Measurements from ENCODE around the gene SLC2A5. TPM values are rescaled to one million over a fixed set of nuclear protein-coding genes. Genes with fewer than 3 reads are reported as not detected.
A peak's percentile ranks its signal among the peaks of the same experiment; 100 is the strongest.
"Not testable (repeated sequence)": the region's sequence is repeated elsewhere in the genome, so short reads cannot be mapped to it uniquely, and the experiment has no call there.

Gene SLC2A5
- total RNA-seq, 1 experiment from 2014 or later: 0.70 TPM

GRCh38 chr1:9022773-9023172 lies 46.7 kb downstream of the SLC2A5 start:
- Mint-ChIP-seq H3K4me1 (ENCODE audit: low read depth, unreplicated experiment) (peaks cover 6% of the 10 kb centered on the region), H3K36me3 (ENCODE audit: insufficient read depth, unreplicated experiment) (no peaks in the 10 kb centered on the region), H3K9me3 (ENCODE audit: unreplicated experiment) (no peaks in the 10 kb centered on the region), H3K27me3 (ENCODE audit: insufficient read depth, unreplicated experiment) (no peaks in the 10 kb centered on the region), H3K27ac (ENCODE audit: unreplicated experiment) (peak overlapping the region; percentile 32), H3K4me3 (ENCODE audit: unreplicated experiment) (no peak overlapping the region)
- POLR2A ChIA-PET: no interaction called here
- no peak for DNase-seq
- CTCF ChIA-PET: interaction anchor here (0.6 to 1.2 kb wide), 4 partner anchors 16 to 79 kb away, joined by 3 to 4 read pairs (median 4); no protein-coding TSS in a partner anchor
- Histone ChIP-seq H3K4me3 (ENCODE audit: low read depth, low read length) (no peak overlapping the region), H3K9me3 (no peaks in the 10 kb centered on the region), H3K27me3 (replicated peaks; ENCODE audit: control insufficient read depth, insufficient read depth, low read length) (no peaks in the 10 kb centered on the region), H3K36me3 (ENCODE audit: control insufficient read depth, insufficient read depth, low read length) (no peaks in the 10 kb centered on the region), H3K4me1 (peaks cover 32% of the 10 kb centered on the region)
- BruUV-seq (replicated peaks): no TSS peak
- no peak for TF ChIP-seq CTCF (IDR thresholded peaks at IDR 0.05; ENCODE audit: insufficient read depth in 1 of 2, low read depth in 1 of 2, low read length in 1 of 2, severe bottlenecking in 1 of 2, unreplicated experiment in 1 of 2)
- intact Hi-C loops (cut with micrococcal nuclease; ENCODE audit: unreplicated experiment): no loop called here

GRCh38 chr1:9022026-9022738 lies 47.3 kb downstream of the SLC2A5 start:
- peaks cover 32% of the 10 kb centered on the region for H3K4me1 ChIP-seq
- H3K36me3 ChIP-seq (ENCODE audit: control insufficient read depth, insufficient read depth, low read length); BruUV-seq (replicated peaks); H3K27me3 Mint-ChIP-seq (ENCODE audit: insufficient read depth, unreplicated experiment); H3K36me3 Mint-ChIP-seq (ENCODE audit: insufficient read depth, unreplicated experiment); H3K9me3 ChIP-seq; intact Hi-C loops (cut with micrococcal nuclease; ENCODE audit: unreplicated experiment); H3K9me3 Mint-ChIP-seq (ENCODE audit: unreplicated experiment); H3K4me3 Mint-ChIP-seq (ENCODE audit: unreplicated experiment); POLR2A ChIA-PET; H3K4me3 ChIP-seq (ENCODE audit: low read depth, low read length); H3K4me1 Mint-ChIP-seq (ENCODE audit: low read depth, unreplicated experiment); H3K27me3 ChIP-seq (replicated peaks; ENCODE audit: control insufficient read depth, insufficient read depth, low read length): not testable (repeated sequence)
- peak overlapping the region; percentile 32 for H3K27ac Mint-ChIP-seq (ENCODE audit: unreplicated experiment)
- peak; percentile 35 to 72 for DNase-seq
- CTCF ChIA-PET: interaction anchor here (0.8 to 1.2 kb wide), 3 partner anchors 17 to 80 kb away, joined by 3 to 4 read pairs (median 4); no protein-coding TSS in a partner anchor

GRCh38 chr1:9020305-9020704 lies 49.1 kb downstream of the SLC2A5 start:
- Histone ChIP-seq H3K27me3 (replicated peaks; ENCODE audit: control insufficient read depth, insufficient read depth, low read length) (no peaks in the 10 kb centered on the region), H3K36me3 (ENCODE audit: control insufficient read depth, insufficient read depth, low read length) (no peaks in the 10 kb centered on the region), H3K4me3 (ENCODE audit: low read depth, low read length) (no peak overlapping the region), H3K4me1 (peaks cover 29% of the 10 kb centered on the region), H3K9me3 (no peaks in the 10 kb centered on the region)
- no TSS peak for BruUV-seq (replicated peaks)
- Mint-ChIP-seq H3K27ac (ENCODE audit: unreplicated experiment) (no peak overlapping the region), H3K9me3 (ENCODE audit: unreplicated experiment) (no peaks in the 10 kb centered on the region), H3K36me3 (ENCODE audit: insufficient read depth, unreplicated experiment) (no peaks in the 10 kb centered on the region), H3K4me3 (ENCODE audit: unreplicated experiment) (no peak overlapping the region), H3K27me3 (ENCODE audit: insufficient read depth, unreplicated experiment) (no peaks in the 10 kb centered on the region), H3K4me1 (ENCODE audit: low read depth, unreplicated experiment) (no peaks in the 10 kb centered on the region)
- ChIA-PET CTCF (interaction anchor here (0.6 kb wide), 1 partner anchor 15 kb away, joined by 3 read pairs; no protein-coding TSS in a partner anchor), POLR2A (no interaction called here)
- DNase-seq: no peak
- no peak for TF ChIP-seq CTCF (IDR thresholded peaks at IDR 0.05; ENCODE audit: insufficient read depth in 1 of 2, low read depth in 1 of 2, low read length in 1 of 2, severe bottlenecking in 1 of 2, unreplicated experiment in 1 of 2)
- intact Hi-C loops (cut with micrococcal nuclease; ENCODE audit: unreplicated experiment): no loop called here
